ENCODE data around the gene DMGDH. TPM values are rescaled to one million over a fixed set of nuclear protein-coding genes. Genes with fewer than 3 reads are reported as not detected.

The DMGDH gene
- total RNA-seq, 1 donor from 2014 or later: 0.20 TPM

- no peak for DNase-seq (ENCODE audit: low read depth, low spot score)
Observed at GRCh38 chr5:79070350-79070667, 835 bp upstream of the DMGDH start.

GRCh38 chr5:79062436-79062835, 7.0 kb downstream of the DMGDH start:
- DNase-seq (ENCODE audit: low read depth, low spot score): no peak

GRCh38 chr5:79059674-79060073, 9.8 kb downstream of the DMGDH start:
- DNase-seq (ENCODE audit: low read depth, low spot score): no peak

GRCh38 chr5:79056847-79057246, 12.6 kb downstream of the DMGDH start:
- DNase-seq (ENCODE audit: low read depth, low spot score): no peak

GRCh38 chr5:79055017-79055416, 14.5 kb downstream of the DMGDH start:
- no peak for DNase-seq (ENCODE audit: low read depth, low spot score)

- no peak for DNase-seq (ENCODE audit: low read depth, low spot score)
Observed at GRCh38 chr5:79053321-79053720, 16.2 kb downstream of the DMGDH start.

- no peak for DNase-seq (ENCODE audit: low read depth, low spot score)
Observed at GRCh38 chr5:79050498-79050897, 19.0 kb downstream of the DMGDH start.

- no peak for DNase-seq (ENCODE audit: low read depth, low spot score)
Observed at GRCh38 chr5:79048437-79048836, 21.0 kb downstream of the DMGDH start.

GRCh38 chr5:79047199-79047598, 22.3 kb downstream of the DMGDH start:
- no peak for DNase-seq (ENCODE audit: low read depth, low spot score)

- DNase-seq (ENCODE audit: low read depth, low spot score): no peak
Observed at GRCh38 chr5:79042188-79042587, 27.3 kb downstream of the DMGDH start.

GRCh38 chr5:79036769-79037168, 32.7 kb downstream of the DMGDH start:
- DNase-seq (ENCODE audit: low read depth, low spot score): no peak

GRCh38 chr5:79035237-79035636, 34.2 kb downstream of the DMGDH start:
- no peak for DNase-seq (ENCODE audit: low read depth, low spot score)

GRCh38 chr5:79032782-79033181, 36.7 kb downstream of the DMGDH start:
- DNase-seq (ENCODE audit: low read depth, low spot score): no peak

GRCh38 chr5:79032031-79032695, 37.3 kb downstream of the DMGDH start:
- DNase-seq (ENCODE audit: low read depth, low spot score): no peak

- no peak for DNase-seq (ENCODE audit: low read depth, low spot score)
Observed at GRCh38 chr5:79031485-79031867, 38.0 kb downstream of the DMGDH start.

GRCh38 chr5:79030663-79031484, 38.6 kb downstream of the DMGDH start:
- no peak for DNase-seq (ENCODE audit: low read depth, low spot score)

- DNase-seq (ENCODE audit: low read depth, low spot score): peak; percentile 10
Observed at GRCh38 chr5:79025054-79025472, 44.4 kb downstream of the DMGDH start.

- DNase-seq (ENCODE audit: low read depth, low spot score): no peak
Observed at GRCh38 chr5:79023947-79024346, 45.5 kb downstream of the DMGDH start.

- DNase-seq (ENCODE audit: low read depth, low spot score): no peak
Observed at GRCh38 chr5:79023348-79023747, 46.1 kb downstream of the DMGDH start.

- DNase-seq (ENCODE audit: low read depth, low spot score): no peak
Observed at GRCh38 chr5:79022771-79023170, 46.7 kb downstream of the DMGDH start.

GRCh38 chr5:79021753-79022152, 47.7 kb downstream of the DMGDH start:
- DNase-seq (ENCODE audit: low read depth, low spot score): no peak

- DNase-seq (ENCODE audit: low read depth, low spot score): peak; percentile 32
Observed at GRCh38 chr5:79020861-79021561, 48.5 kb downstream of the DMGDH start.
